Stimulated activated CD8-positive, alpha-beta memory T cell treated with anti-CD3 and anti-CD28 coated beads, Interleukin-2, amount 100 ng/mL, for 48 hours (primary cell): ENCODE data around the gene KRTAP4-8.
"Not testable (repeated sequence)": the region's sequence is repeated elsewhere in the genome, so short reads cannot be mapped to it uniquely, and the experiment has no call there.

Experiments used
- DNase-seq, 2 donors: peaks; one replicate each; pipeline ENCODE4 v3.0.0-alpha.2; 2020; ENCODE audit warnings: low read depth in 2 of 2

The KRTAP4-8 gene

GRCh38 chr17:41108728-41109386 is 10.9 kb upstream of the KRTAP4-8 start:
- DNase-seq: not testable (repeated sequence)

DNA sequence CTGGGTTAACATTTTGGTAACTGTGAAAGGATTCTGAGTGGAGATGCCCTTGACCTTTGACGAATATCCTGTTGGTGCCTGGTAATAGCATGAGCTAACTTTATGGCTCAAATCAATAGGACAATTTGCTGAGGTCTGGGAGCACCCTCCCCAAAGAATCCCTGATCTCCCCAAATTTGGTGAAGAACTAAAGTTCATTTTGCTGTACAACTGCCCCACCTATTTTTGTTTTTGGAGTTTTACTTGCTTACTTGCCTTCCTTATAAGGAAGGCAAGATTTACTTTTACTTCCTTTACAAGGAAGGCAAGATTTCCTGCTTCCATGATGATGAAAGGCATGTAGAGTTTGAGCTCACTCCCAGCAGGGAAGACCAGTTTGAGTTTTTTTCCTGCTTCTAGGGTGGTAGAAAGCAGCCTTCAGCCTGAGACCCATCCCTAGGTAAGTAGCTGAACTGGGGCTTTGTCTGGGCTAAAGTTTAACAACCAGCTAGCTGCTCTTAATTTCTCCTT is 10.1 kb upstream of the KRTAP4-8 start:
- DNase-seq: no peak

DNA sequence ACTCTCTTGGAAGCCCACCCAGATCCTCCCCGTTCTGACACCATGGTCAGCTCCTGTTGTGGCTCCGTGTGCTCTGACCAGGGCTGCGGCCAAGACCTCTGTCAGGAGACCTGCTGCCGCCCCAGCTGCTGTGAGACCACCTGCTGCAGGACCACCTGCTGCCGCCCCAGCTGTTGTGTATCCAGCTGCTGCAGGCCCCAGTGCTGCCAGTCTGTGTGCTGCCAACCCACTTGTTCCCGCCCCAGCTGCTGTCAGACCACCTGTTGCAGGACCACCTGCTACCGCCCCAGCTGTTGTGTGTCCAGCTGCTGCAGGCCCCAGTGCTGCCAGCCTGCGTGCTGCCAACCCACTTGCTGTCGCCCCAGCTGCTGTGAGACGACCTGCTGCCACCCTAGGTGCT is 7.4 kb upstream of the KRTAP4-8 start, which contains the start of gene KRTAP4-9:
Gene KRTAP4-9 (plus strand): TSS at position 43 of the 400 bp plus-strand sequence. CDS start 0 bp downstream, at position 43.
- not testable (repeated sequence) for DNase-seq

DNA sequence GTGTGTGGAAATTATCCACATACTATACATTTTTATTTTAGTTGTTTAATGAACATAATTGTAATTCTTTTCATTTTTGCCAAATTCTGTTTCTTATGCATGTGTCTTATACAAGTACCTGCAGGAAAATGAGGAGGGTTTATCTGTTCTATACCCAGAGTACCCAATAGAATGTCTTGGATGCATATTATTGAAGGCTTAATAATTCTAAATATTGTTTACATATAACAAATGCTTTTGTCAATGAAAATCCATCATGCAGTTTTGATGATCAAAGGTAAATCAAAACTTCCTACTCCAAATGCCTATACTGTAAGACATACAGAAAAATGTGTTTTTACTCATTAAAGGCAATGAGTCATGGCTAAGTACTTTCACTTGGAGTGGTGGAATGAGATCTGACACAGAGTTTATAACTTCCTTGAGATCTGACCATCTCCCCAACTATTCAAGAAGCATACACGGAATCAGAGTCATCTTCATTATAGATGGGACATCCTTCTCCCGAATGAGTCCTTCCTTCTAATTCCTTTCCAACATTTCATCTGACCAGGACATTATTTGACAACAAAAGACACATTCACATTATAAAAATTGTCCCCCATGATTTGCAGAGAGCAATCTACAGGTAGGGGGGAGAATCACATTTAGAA is 6.6 kb upstream of the KRTAP4-8 start:
- not testable (repeated sequence) for DNase-seq

DNA sequence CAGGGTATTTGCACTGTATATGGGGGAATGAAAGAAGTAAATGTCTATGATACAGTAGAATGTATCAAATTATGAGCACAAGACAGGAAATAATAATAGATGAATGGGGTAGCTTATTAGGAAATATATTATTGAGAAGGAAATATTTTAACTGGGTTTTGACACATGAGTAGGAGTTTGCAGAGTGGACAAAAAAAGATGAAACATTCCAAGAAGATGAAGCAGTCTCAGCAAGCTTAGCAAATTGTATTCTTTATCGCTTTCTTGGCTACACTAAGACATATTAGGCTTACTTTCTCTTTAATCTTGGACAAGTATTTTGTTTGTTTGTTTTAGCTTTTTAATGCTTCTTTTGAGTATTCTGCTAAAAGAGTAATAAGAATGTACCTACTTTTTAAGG is 6.0 kb upstream of the KRTAP4-8 start:
- no peak for DNase-seq

DNA sequence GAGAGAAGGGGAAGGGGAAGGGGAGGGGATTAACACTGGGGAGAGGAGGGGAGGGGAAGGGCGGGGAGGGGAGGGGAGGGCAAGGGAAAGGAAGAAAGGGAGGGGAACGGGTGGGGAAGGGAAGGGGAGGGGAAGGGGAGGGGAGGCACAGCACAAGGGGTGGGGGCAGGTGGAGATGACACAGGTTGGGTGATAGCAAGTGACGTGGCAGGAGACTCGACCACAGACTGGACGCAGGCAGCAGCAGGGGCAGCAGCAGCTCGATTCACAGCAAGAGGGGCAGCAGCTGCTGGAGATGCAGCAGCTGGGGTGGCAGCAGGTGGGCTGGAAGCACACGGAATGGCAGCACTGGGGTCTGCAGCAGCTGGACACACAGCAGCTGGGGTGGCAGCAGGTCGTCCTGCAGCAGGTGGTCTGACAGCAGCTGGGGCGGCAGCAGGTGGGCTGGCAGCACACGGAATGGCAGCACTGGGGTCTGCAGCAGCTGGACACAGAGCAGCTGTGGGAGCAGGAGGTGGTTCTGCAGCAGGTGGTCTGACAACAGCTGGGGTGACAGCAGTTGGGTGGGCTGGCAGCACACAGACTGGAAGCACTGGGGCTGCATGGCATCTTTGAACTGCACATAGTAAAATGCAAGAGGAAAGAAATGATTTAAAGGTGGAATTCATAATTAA is 3.8 kb upstream of the KRTAP4-8 start, which contains the start of gene KRTAP4-16:
Gene KRTAP4-16 (minus strand): TSS at position 624 of the 674 bp plus-strand sequence. CDS start 0 bp downstream, at position 624.
- no peak for DNase-seq

GRCh38 chr17:41099682-41100480 is 1.9 kb upstream of the KRTAP4-8 start:
- not testable (repeated sequence) for DNase-seq

GRCh38 chr17:41098481-41098880 is 539 bp upstream of the KRTAP4-8 start:
- no peak for DNase-seq

DNA sequence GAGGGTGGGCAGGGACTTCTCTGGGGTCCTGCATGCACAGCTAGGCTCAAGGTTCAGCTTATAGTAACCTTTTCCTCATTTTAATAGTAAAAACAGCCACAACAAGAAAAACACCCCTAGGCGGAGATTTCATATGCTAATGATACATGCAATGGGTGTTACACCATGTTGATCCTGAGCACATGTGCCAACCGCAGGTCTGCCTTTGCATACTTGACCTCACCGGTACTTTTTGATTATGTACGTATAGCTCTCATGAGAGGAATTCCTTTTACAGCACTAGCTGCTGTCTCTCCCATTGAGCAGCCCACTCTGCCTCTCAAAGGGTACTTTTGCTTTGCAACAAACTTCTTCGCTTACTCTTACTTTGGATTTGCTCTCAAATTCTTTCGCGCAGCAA is 1.9 kb downstream of the KRTAP4-8 start:
- DNase-seq: no peak

DNA sequence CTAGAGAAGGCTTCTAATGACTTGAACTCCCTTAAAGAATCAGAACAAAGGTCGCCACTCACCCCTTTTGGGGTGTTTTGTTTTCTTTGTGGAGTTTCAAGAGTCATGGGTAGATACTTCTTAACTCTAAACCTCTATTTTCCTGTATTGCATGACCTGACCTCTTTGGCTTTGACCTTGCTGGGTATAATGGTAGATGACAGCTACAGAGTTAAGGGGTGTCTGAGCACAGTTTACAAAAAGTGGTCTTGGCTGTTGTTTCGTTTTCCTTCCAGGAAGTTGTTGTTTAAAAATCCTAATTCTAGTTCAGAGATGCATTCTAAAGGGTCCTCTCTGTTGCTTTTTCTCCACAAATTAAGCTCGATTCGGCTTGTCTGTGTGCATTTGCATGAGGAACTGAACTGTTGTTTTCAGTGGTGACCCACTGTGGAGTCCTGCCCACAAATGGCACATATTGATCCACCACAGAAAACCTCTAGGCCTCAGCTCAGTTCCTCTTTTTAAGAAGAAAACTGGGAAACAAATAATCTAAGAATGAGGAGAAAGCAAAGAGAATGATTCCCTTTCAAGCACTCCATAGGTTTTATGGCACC is 9.1 kb downstream of the KRTAP4-8 start:
- not testable (repeated sequence) for DNase-seq

DNA sequence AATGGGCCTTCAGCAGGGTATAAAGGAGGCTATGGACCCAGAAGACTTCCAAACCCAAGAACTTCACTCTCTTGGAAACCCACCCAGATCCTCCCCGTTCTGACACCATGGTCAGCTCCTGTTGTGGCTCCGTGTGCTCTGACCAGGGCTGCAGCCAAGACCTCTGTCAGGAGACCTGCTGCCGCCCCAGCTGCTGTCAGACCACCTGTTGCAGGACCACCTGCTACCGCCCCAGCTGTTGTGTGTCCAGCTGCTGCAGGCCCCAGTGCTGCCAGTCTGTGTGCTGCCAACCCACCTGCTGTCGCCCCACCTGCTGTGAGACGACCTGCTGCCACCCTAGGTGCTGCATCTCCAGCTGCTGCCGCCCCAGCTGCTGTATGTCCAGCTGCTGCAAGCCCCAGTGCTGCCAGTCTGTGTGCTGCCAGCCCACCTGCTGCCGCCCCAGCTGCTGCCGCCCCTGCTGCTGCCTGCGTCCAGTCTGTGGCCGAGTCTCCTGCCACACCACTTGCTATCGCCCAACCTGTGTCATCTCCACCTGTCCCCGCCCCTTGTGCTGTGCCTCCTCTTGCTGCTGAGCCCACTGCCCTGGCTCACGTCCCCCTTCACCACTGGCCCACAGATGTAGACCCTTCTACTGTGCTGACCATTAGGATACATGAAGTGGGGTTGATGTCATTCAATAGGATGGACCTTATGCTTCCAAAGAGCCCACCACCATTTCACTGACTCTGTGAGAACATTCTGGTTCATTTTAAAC is 13.7 kb downstream of the KRTAP4-8 start, which contains the start of gene KRTAP4-7:
Gene KRTAP4-7 (plus strand): TSS at position 51 of the 757 bp plus-strand sequence. CDS start 57 bp downstream, at position 108.
- not testable (repeated sequence) for DNase-seq

GRCh38 chr17:41083427-41083826 is 14.5 kb downstream of the KRTAP4-8 start:
- DNase-seq: not testable (repeated sequence)

DNA sequence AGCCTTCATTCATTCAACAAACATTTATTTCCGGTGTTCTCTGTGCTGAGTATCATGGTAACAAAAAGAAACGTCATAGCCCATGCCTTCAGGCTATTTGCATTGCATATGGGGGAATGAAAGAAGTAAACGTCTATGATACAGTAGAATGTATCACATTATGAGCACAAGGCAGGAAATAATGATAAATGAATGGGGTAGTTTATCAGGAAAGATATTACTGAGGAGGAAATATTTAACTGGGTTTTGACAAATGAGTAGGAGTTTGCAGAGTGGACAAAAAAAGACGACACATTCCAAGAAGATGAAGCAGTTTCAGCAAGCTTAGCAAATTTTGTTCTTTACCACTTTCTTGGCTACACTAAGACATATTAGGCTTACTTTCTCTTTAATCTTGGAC is 15.3 kb downstream of the KRTAP4-8 start:
- DNase-seq: no peak

- no peak for DNase-seq
Observed at GRCh38 chr17:41076788-41077187, 21.2 kb downstream of the KRTAP4-8 start.

- no peak for DNase-seq
Observed at GRCh38 chr17:41073676-41074075, 24.3 kb downstream of the KRTAP4-8 start.

- DNase-seq: no peak
Observed at GRCh38 chr17:41071606-41072360, 26.2 kb downstream of the KRTAP4-8 start.

DNA sequence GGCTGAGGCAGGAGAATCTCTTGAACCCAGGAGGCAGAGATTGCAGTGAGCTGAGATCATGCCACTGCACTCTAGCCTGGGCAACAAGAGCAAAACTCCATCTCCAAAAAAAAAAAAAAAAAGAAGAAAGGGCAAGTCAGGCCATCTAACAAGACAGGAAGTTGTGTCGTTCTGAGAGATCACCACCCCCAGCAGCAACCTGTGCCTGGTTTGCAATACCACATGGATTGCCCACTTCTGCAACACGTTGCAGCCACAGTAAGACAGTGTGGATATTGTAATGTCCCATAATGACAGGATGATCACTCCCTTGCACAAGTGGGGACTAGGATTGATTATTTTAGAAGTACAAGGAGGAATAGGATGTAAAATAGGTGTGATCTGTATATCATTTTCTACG is 28.9 kb downstream of the KRTAP4-8 start:
- DNase-seq: no peak

DNA sequence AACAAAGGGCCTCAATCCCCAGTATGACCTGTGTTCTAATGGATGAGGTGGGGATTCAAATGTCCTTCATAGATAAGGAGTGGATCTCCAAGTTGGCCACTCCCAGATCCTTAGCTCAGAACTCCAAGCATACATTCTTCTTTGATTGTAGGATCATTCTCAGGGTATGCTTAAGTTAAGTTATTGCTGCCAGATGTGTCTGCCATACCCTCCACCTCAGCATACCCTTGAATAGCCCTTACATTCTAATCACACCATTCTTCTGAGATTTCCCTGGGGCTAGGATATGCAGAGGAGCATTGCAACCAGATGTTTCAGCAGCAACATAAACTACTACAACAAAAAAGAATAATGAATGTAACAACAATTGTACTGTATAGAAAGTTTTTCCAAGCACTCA is 30.7 kb downstream of the KRTAP4-8 start:
- no peak for DNase-seq

- DNase-seq: no peak
Observed at GRCh38 chr17:41065829-41066624, 31.9 kb downstream of the KRTAP4-8 start, which contains the start of gene KRTAP2-4. TSS of gene KRTAP2-4 (minus strand) at chr17:41065879. CDS start at chr17:41065845, 34 bp downstream.
